ENCODE results near the gene RGS7BP.
A peak's percentile ranks its signal among the peaks of the same experiment; 100 is the strongest.

The RGS7BP gene

DNA sequence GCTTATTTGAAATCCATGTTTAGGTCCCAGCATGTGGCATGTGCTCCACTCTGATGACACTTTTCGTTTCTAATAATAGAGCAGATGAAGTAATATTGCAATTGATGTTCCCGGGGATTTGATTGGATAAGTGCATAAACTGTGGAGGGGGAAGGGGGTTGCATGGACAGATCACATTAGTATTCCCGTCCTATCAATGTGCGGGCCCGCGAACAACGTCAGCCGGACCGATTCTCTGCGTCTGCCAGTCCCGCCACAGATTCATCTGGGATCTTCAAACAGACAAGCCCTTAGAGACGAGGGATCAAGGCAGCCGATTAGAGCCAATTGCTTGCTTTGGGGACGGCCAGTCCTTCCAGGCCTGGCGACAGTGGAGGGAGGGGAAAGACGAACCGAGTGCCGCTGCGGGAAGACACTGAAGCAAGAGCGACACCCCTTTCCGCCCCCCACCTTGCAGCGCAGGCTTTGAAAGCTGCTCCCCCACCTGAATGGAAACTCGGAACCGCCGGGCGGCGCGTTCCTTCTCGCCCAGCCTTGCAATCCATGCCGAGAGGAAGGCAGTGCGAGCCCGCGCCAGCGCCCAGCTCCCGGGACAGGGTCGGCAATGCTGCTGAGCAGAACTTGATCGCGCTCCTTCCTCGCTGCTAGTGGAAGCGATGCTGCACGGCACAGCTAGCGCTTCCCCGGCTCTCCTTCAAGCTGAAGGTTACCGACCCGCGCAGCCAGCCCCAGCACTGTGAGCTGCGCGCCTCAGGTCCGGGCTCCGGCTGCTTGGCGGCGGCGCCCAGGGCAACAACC lies at the start of gene RGS7BP:
Gene RGS7BP (plus strand): TSS at position 247 of the 798 bp plus-strand sequence. CDS start 610 bp downstream, outside the sequence.
- FAIRE-seq = peak; percentile 66
- peak; percentile 26 for DNase-seq (ENCODE audit: insufficient read length, low spot score)

DNA sequence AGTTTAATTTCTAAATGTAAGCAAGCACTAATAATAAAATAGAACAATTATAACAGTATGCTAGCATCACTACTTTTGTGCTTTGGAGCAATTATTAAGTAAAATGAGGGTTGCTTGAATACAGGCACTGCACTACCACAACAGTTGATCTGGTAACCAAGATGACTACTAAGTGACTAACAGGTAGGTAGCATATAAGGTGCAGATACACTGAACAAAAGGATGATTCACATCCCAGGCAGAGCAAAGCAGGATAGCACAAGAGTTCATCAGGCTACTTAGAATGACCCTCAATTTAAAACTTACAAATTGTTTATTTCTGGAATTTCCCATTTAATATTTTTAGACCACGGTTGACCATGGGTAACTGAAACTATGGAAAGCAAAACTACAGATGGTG lies 48.0 kb upstream of the RGS7BP start:
- DNase-seq (ENCODE audit: insufficient read length, low spot score) (no peak), FAIRE-seq (no peak)

DNA sequence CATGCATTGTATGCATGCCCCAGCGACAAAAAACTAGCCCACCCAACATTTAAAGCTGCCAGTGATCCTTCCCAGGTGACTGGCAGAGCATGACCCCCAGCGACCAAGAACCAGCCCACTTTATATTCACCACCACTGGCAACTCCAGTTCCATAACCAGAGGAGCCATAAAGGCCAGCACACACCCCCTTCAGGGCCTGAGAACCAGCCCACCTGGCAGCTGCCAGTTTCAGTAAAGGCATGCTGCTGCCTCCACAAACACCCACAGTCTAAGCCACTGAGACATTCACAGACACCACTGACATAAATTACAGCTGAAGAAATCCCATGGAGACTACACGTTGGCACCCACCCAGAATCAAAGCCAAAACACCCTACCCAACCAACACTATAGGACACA lies 46.9 kb upstream of the RGS7BP start:
- no peak for FAIRE-seq
- no peak for DNase-seq (ENCODE audit: insufficient read length, low spot score)

DNA sequence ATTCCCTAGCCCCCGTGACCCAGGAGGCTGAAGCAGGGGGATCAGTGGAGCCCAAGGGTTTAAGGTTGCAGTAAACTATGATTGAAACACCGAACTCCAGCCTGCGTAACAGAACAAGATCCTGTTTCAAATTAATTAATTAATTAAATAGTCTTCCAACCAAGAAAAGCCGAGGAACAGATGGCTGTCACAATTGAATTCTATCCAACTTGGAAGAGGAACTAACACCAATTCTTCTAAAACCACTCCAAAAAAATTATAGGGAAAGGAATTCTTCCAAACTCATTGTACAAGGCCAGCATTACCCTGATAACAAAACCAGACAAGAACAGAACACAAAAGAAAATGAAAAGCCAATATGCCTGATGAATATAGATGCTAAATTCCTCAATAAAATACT lies 43.4 kb upstream of the RGS7BP start:
- DNase-seq (ENCODE audit: insufficient read length, low spot score) (no peak), FAIRE-seq (no peak)

DNA sequence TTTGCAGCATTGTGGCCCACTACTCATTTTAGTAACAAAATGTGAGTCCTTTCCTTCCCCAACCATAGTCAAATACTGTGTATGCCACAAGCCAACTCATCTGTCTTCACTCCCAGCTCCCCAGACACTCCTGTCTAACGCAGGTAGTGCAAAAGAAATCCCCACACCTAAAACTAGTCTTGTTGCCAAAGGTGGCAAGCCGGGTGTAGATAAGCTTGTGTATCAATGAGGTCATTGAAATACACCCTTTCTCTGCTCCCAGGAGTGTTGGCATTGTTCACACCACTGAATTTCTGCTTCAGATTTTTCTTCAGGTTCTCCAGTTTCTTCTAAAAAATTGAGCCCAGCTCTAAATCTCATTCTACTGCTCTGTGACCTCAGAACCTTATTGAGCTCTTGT lies 19.7 kb upstream of the RGS7BP start:
- FAIRE-seq (no peak), DNase-seq (ENCODE audit: insufficient read length, low spot score) (no peak)

DNA sequence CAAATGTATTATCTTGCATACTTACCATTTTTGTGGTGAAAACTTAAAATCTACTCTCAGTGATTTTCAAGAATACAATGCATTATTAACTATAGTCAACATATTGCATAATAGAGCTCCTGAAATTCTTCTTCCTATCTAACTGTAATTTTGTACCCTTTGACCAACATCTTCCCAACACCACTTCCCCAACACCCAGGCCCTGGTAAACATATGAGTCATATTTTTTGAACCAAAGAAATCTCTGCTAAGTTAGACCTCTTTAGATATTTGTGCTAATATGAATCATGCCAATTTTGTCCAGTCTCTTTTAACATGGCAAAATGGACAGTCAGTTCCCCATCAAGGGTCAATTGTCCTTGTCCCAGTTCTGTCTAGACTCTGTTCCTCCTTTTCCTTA lies 18.5 kb upstream of the RGS7BP start:
- no peak for FAIRE-seq
- no peak for DNase-seq (ENCODE audit: insufficient read length, low spot score)

- FAIRE-seq (no peak), DNase-seq (ENCODE audit: insufficient read length, low spot score) (no peak)
Measured at GRCh38 chr5:64489857-64490256, 16.0 kb upstream of the RGS7BP start.

DNA sequence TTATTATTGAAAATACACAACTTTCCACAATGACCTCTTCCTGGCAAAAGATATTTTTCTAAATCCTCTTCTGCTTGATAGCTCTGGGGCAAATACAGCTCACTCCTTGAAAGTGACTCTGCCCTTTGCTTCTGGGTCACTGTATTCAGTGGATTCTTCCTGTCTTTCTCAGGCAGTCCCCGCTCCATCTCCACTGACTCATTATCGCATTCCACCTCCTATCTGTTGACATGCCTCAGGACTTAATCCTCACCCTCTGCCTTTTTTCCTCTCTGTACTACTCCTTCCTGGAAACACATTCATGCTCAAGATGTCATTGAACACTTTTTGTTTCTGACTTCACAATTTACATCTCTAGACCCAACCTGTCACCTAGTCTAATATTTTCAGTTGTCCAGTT lies 8.4 kb upstream of the RGS7BP start:
- DNase-seq (ENCODE audit: insufficient read length, low spot score) (peak; percentile 62), FAIRE-seq (peak; percentile 58)

DNA sequence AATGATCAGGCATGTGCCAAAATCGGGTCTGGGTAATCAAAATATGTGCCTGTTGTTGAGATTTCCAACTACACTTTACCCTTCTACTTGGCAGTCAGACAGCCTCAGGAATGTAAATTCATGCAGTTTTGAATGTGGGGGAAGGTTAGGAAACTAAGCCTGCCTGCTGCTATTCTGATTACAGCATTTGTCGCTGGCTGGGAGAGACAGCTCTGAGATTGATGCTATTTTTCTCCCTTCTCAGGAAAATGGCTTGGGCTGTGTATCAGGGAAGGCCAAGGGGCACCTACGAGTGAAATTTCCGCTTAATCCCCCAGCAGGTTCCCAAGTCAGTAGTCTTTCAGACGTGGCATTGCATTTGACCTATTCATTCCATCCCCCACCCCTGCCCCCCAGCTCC lies 3.6 kb upstream of the RGS7BP start:
- no peak for FAIRE-seq
- no peak for DNase-seq (ENCODE audit: insufficient read length, low spot score)

DNA sequence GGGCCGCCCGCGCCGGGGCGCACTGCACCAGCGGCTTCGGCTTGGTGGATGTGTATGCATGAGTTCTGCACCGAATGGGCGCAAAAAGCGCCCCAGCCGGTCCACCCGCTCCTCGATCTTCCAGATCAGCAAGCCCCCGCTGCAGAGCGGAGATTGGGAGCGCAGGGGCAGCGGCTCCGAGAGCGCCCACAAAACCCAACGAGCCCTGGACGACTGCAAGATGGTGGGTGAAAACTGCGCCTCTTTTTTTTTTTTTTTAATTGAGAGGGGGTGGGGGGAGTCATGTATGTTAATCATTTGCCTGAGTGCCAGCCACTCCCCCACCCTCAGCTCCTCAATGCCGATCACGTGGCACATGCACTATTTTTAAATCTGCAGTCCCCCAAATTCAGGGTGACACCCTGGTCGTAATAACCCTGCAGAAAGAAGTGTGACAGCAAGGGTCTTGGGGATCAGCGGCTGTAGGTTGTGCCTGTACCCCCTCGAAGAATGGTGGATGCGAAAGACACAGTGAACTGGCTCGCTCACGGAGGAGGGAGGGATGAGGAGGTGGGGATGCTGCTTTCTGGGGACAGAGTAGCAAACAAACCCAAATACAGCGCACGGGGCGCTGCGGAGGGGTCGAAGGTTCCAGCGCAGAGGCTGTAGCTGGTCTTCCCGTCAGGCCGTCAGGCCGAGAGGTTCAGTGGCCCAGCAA lies 900 bp downstream of the RGS7BP start:
- no peak for DNase-seq (ENCODE audit: insufficient read length, low spot score)
- no peak for FAIRE-seq

DNA sequence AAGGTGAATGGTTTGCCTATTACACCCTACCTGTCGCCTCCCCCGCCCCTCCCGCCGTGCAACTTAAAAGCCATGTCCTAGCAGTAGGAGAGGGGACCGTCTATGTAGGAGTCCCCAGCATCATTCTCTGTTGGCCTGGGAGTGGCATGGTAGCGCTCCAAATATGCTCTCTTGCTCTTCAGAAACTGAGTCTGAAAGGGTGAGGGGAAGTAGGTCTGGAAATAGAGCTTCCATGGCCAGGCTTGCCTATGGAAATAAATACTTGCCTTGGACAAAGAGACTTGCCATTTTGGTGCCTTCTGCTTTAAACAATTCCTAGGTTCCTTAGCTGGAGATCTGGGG lies 1.4 kb downstream of the RGS7BP start:
- FAIRE-seq (no peak), DNase-seq (ENCODE audit: insufficient read length, low spot score) (no peak)

DNA sequence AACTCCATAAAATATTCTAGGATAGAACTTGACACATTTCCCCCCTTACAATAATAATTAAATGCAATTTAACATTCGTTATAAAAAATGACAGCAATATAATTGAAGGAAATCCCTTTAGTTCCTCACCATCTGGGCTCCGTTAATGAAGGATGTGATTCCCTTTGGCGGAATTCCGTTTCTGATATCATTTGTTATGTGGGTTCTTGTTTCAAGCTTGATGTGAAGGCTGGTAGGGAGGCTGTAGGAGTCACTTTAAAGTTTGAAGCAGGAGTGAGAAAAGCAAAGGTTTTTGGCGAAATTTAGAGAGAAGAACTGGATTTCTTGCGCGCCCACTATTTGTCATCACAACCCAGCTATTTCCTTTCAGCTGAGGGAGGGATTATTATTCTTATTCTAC lies 4.0 kb downstream of the RGS7BP start:
- FAIRE-seq (no peak), DNase-seq (ENCODE audit: insufficient read length, low spot score) (no peak)

DNA sequence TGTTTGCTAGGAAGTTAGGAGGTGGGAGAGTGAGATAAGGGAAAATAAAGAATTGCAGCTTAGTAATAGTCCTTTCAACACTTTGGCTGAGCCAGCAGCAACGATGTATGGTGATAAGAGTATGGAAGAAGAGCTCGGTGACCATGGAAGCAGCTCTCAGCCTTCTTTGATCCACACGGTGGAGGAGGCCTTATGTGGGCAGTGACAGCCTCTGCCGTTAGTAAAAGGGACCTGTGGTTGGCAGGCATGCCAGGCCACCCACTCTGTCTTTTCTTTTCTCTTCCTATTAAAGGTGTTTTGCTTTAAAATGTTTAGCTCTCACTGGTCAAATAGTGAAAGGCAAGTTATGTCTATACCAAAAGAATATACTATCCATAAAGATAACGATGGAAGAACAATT lies 7.7 kb downstream of the RGS7BP start:
- FAIRE-seq = no peak

DNA sequence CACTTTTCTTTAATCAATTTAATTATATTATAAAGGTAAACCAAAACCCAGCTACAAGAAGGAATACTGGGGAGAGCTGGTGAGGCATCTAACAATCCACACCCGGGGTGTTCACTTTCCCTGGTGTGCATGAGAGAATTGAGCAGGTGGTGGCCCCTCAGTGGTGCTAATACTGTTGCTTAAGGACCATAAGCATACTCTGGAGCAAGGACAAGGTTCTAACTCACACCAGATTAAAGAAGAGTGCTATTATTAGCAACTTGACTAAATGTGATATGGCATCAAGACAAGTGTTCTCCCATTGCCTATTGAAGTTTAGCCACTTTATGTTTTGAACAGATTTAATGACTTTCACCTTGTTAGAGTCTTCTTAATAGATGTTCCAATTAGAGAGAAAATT lies 8.8 kb downstream of the RGS7BP start:
- FAIRE-seq = no peak

More for the DNA sequence above, 7.7 kb downstream of the RGS7BP start:
- no peak for DNase-seq (ENCODE audit: insufficient read length, low spot score)

GRCh38 chr5:64516216-64516615 lies 10.4 kb downstream of the RGS7BP start:
- FAIRE-seq (no peak), DNase-seq (ENCODE audit: insufficient read length, low spot score) (no peak)

More for the DNA sequence above, 8.8 kb downstream of the RGS7BP start:
- no peak for DNase-seq (ENCODE audit: insufficient read length, low spot score)

DNA sequence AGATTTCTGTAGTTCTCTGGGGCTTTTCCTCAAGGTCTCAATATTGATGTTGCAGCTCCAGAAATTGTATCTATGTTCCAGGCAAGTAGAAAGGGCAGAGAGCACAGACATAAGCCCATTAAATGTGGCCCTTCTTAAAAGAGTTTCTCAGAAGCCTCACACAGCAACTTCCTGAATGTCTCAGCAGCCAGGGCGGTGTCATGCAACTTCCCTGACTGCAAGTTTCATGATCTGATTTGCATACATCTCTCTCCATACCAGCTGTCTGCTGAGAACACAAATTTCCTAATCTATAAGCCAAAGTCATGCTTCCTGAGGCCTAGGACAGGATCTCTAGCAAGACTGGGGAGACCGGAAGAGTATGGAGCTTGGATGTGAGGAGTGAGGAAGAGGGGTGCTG lies 13.0 kb downstream of the RGS7BP start:
- FAIRE-seq (no peak), DNase-seq (ENCODE audit: insufficient read length, low spot score) (no peak)

- no peak for FAIRE-seq
Measured at GRCh38 chr5:64519263-64519662, 13.4 kb downstream of the RGS7BP start.

GRCh38 chr5:64526734-64527439 lies 21.1 kb downstream of the RGS7BP start:
- DNase-seq (ENCODE audit: insufficient read length, low spot score) (no peak), FAIRE-seq (no peak)

More at GRCh38 chr5:64519263-64519662, 13.4 kb downstream of the RGS7BP start:
- no peak for DNase-seq (ENCODE audit: insufficient read length, low spot score)

GRCh38 chr5:64530076-64530475 lies 24.3 kb downstream of the RGS7BP start:
- FAIRE-seq (no peak), DNase-seq (ENCODE audit: insufficient read length, low spot score) (no peak)

GRCh38 chr5:64532212-64532611 lies 26.4 kb downstream of the RGS7BP start:
- no peak for DNase-seq (ENCODE audit: insufficient read length, low spot score)
- FAIRE-seq = no peak

GRCh38 chr5:64532657-64533056 lies 26.8 kb downstream of the RGS7BP start:
- no peak for FAIRE-seq
- DNase-seq (ENCODE audit: insufficient read length, low spot score) = no peak

GRCh38 chr5:64534033-64534432 lies 28.2 kb downstream of the RGS7BP start:
- DNase-seq (ENCODE audit: insufficient read length, low spot score) (no peak), FAIRE-seq (no peak)
